BLaER1 treated with 17β-estradiol and CSF1 and Interleukin-3, amounts not matched to agents 10 nM and 100 nM (cell line): Measurements from ENCODE around the gene PODN.

Source experiments
- H3K27ac ChIP-seq, 11 experiments: shearing (Covaris generic); formaldehyde crosslinking; 2 replicates each; pipeline ENCODE4 v1.8.1; 2022
- H3K27me3 ChIP-seq, 11 experiments: shearing (Covaris generic); formaldehyde crosslinking; 2 replicates each; pipeline ENCODE4 v1.8.1; 2022
- H3K36me3 ChIP-seq, 11 experiments: shearing (Covaris generic); formaldehyde crosslinking; 2 replicates each; pipeline ENCODE4 v1.8.1; 2022
- H3K4me1 ChIP-seq, 10 experiments: shearing (Covaris generic); formaldehyde crosslinking; 2 replicates each; pipeline ENCODE4 v1.8.1; 2022
- H3K4me2 ChIP-seq, 11 experiments: shearing (Covaris generic); formaldehyde crosslinking; 2 replicates each; pipeline ENCODE4 v1.8.1; 2022
- H3K4me3 ChIP-seq, 10 experiments: shearing (Covaris generic); formaldehyde crosslinking; 2 replicates each; pipeline ENCODE4 v1.8.1; 2022
- H3K9ac ChIP-seq, 11 experiments: shearing (Covaris generic); formaldehyde crosslinking; 2 replicates each; pipeline ENCODE4 v1.8.1; 2022
- H3K9me3 ChIP-seq, 11 experiments: shearing (Covaris generic); formaldehyde crosslinking; replicated peaks in 1 of 11; 2 replicates each; pipeline ENCODE4 v1.8.1; 2022
- H4K20me1 ChIP-seq, 11 experiments: shearing (Covaris generic); formaldehyde crosslinking; 2 replicates each; pipeline ENCODE4 v1.8.1; 2022
- Cebpa-rat ChIP-seq, 11 experiments: shearing (Covaris generic); IDR thresholded peaks; 2 replicates each; pipeline ENCODE4 v1.8.1; 2022

The PODN gene

GRCh38 chr1:53120659-53121058 is 58.6 kb downstream of the PODN start:
- Histone ChIP-seq H3K9ac (no peak overlapping the region), H3K4me3 (no peak overlapping the region), H3K4me2 (no peak overlapping the region), H3K9me3 (no peaks in the 10 kb centered on the region), H3K36me3 (no peaks in the 10 kb centered on the region), H4K20me1 (no peaks in the 10 kb centered on the region), H3K27ac (no peak overlapping the region), H3K4me1 (peaks cover 0 to 4% (median 0%) of the 10 kb centered on the region in 10 experiments; a peak in 1 of 20 replicates), H3K27me3 (no peaks in the 10 kb centered on the region)
- TF ChIP-seq Cebpa-rat (IDR thresholded peaks at IDR 0.05), result no peak

GRCh38 chr1:53121319-53122172 is 59.5 kb downstream of the PODN start:
- no peaks in the 10 kb centered on the region for H4K20me1 ChIP-seq
- H3K9me3 ChIP-seq, result no peaks in the 10 kb centered on the region
- H3K4me3 ChIP-seq, result no peak overlapping the region
- H3K27me3 ChIP-seq, result no peaks in the 10 kb centered on the region
- no peaks in the 10 kb centered on the region for H3K36me3 ChIP-seq
- H3K4me2 ChIP-seq, result no peak overlapping the region
- H3K9ac ChIP-seq, result no peak overlapping the region
- TF ChIP-seq Cebpa-rat (IDR thresholded peaks at IDR 0.05), result no peak
- H3K27ac ChIP-seq, result no peak overlapping the region
- peaks cover 0 to 4% (median 0%) of the 10 kb centered on the region in 10 experiments; a peak in 1 of 20 replicates for H3K4me1 ChIP-seq

- no peaks in the 10 kb centered on the region for H4K20me1 ChIP-seq
- H3K4me2 ChIP-seq, result no peak overlapping the region
- H3K36me3 ChIP-seq, result no peaks in the 10 kb centered on the region
- H3K27me3 ChIP-seq, result no peaks in the 10 kb centered on the region
- peaks cover 0 to 4% (median 0%) of the 10 kb centered on the region in 10 experiments; a peak in 1 of 20 replicates for H3K4me1 ChIP-seq
- no peak overlapping the region for H3K9ac ChIP-seq
- no peak overlapping the region for H3K27ac ChIP-seq
- no peak for TF ChIP-seq Cebpa-rat (IDR thresholded peaks at IDR 0.05)
- H3K4me3 ChIP-seq, result no peak overlapping the region
- H3K9me3 ChIP-seq, result no peaks in the 10 kb centered on the region
These were observed 60.3 kb downstream of the PODN start for GRCh38 chr1:53122201-53122885.

- no peaks in the 10 kb centered on the region for H3K27me3 ChIP-seq
- H3K9me3 ChIP-seq, result no peaks in the 10 kb centered on the region
- H4K20me1 ChIP-seq, result no peaks in the 10 kb centered on the region
- no peaks in the 10 kb centered on the region for H3K36me3 ChIP-seq
- H3K9ac ChIP-seq, result no peak overlapping the region
- no peak overlapping the region for H3K4me3 ChIP-seq
- TF ChIP-seq Cebpa-rat (IDR thresholded peaks at IDR 0.05), result no peak
- peaks cover 0 to 4% (median 0%) of the 10 kb centered on the region in 10 experiments; a peak in 1 of 20 replicates for H3K4me1 ChIP-seq
- H3K4me2 ChIP-seq, result no peak overlapping the region
- H3K27ac ChIP-seq, result no peak overlapping the region
These were observed 61.0 kb downstream of the PODN start for GRCh38 chr1:53122961-53123413.

- peaks cover 0 to 4% (median 0%) of the 10 kb centered on the region in 10 experiments; a peak in 1 of 20 replicates for H3K4me1 ChIP-seq
- no peaks in the 10 kb centered on the region for H3K36me3 ChIP-seq
- no peak overlapping the region for H3K9ac ChIP-seq
- no peak for TF ChIP-seq Cebpa-rat (IDR thresholded peaks at IDR 0.05)
- H3K4me3 ChIP-seq, result no peak overlapping the region
- H4K20me1 ChIP-seq, result no peaks in the 10 kb centered on the region
- no peak overlapping the region for H3K27ac ChIP-seq
- H3K4me2 ChIP-seq, result no peak overlapping the region
- no peaks in the 10 kb centered on the region for H3K27me3 ChIP-seq
- no peaks in the 10 kb centered on the region for H3K9me3 ChIP-seq
These were observed 61.6 kb downstream of the PODN start for GRCh38 chr1:53123453-53124140.

GRCh38 chr1:53125122-53125521 is 63.1 kb downstream of the PODN start:
- Histone ChIP-seq H3K9me3 (no peaks in the 10 kb centered on the region), H3K36me3 (no peaks in the 10 kb centered on the region), H3K4me3 (no peak overlapping the region), H3K27ac (no peak overlapping the region), H4K20me1 (no peaks in the 10 kb centered on the region), H3K27me3 (no peaks in the 10 kb centered on the region), H3K9ac (no peak overlapping the region), H3K4me1 (peaks cover 0 to 4% (median 0%) of the 10 kb centered on the region in 10 experiments; a peak in 1 of 20 replicates), H3K4me2 (no peak overlapping the region)
- TF ChIP-seq Cebpa-rat (IDR thresholded peaks at IDR 0.05), result no peak

- Histone ChIP-seq H3K36me3 (no peaks in the 10 kb centered on the region), H4K20me1 (no peaks in the 10 kb centered on the region), H3K4me2 (no peak overlapping the region), H3K27ac (no peak overlapping the region), H3K9ac (no peak overlapping the region), H3K27me3 (no peaks in the 10 kb centered on the region), H3K4me3 (no peak overlapping the region), H3K4me1 (peaks cover 0 to 4% (median 0%) of the 10 kb centered on the region in 10 experiments; a peak in 1 of 20 replicates), H3K9me3 (no peaks in the 10 kb centered on the region)
- no peak for TF ChIP-seq Cebpa-rat (IDR thresholded peaks at IDR 0.05)
These were observed 63.8 kb downstream of the PODN start for GRCh38 chr1:53125623-53126360.

GRCh38 chr1:53126495-53126894 is 64.5 kb downstream of the PODN start:
- Histone ChIP-seq H3K27ac (no peak overlapping the region), H3K9me3 (no peaks in the 10 kb centered on the region), H3K4me2 (no peak overlapping the region), H3K4me3 (no peak overlapping the region), H3K27me3 (no peaks in the 10 kb centered on the region), H4K20me1 (no peaks in the 10 kb centered on the region), H3K9ac (no peak overlapping the region), H3K36me3 (no peaks in the 10 kb centered on the region), H3K4me1 (peaks cover 0 to 3% (median 0%) of the 10 kb centered on the region in 10 experiments; a peak in 1 of 20 replicates)
- no peak for TF ChIP-seq Cebpa-rat (IDR thresholded peaks at IDR 0.05)
